CD4-positive, alpha-beta T cell treated with Interleukin-2 at 100 ng/mL for 4 hours (primary cell): Measurements from ENCODE around the gene SMAD7.

ENCODE experiments used
- DNase-seq: peaks from one replicate; pipeline ENCODE4 v3.0.0-alpha.2; 2020; ENCODE audit warnings: low spot score

Gene SMAD7

GRCh38 chr18:48986851-48987761 is 36.3 kb upstream of the SMAD7 start:
- DNase-seq, result no peak

GRCh38 chr18:48985161-48985560 is 34.4 kb upstream of the SMAD7 start:
- DNase-seq, result no peak

GRCh38 chr18:48983793-48984437 is 33.1 kb upstream of the SMAD7 start:
- DNase-seq, result no peak

- DNase-seq, result no peak
Measured at GRCh38 chr18:48982266-48982665, 31.5 kb upstream of the SMAD7 start.

- DNase-seq, result no peak
Measured at GRCh38 chr18:48979944-48980890, 29.5 kb upstream of the SMAD7 start.

- no peak for DNase-seq
Measured at GRCh38 chr18:48977914-48978313, 27.1 kb upstream of the SMAD7 start.

- DNase-seq, result peak; percentile 62
Measured at GRCh38 chr18:48975817-48976649, 25.3 kb upstream of the SMAD7 start.

- no peak for DNase-seq
Measured at GRCh38 chr18:48975120-48975816, 24.5 kb upstream of the SMAD7 start.

GRCh38 chr18:48974304-48975119 is 23.7 kb upstream of the SMAD7 start:
- no peak for DNase-seq

- no peak for DNase-seq
Measured at GRCh38 chr18:48973731-48974130, 23.0 kb upstream of the SMAD7 start.

GRCh38 chr18:48968412-48969215 is 17.8 kb upstream of the SMAD7 start:
- DNase-seq, result no peak

GRCh38 chr18:48967545-48967944 is 16.8 kb upstream of the SMAD7 start:
- DNase-seq, result no peak

- no peak for DNase-seq
Measured at GRCh38 chr18:48966523-48966922, 15.8 kb upstream of the SMAD7 start.

GRCh38 chr18:48963586-48964470 is 13.1 kb upstream of the SMAD7 start:
- no peak for DNase-seq

GRCh38 chr18:48962994-48963561 is 12.3 kb upstream of the SMAD7 start:
- DNase-seq, result no peak

GRCh38 chr18:48962252-48962993 is 11.7 kb upstream of the SMAD7 start:
- DNase-seq, result no peak

GRCh38 chr18:48961547-48961946 is 10.8 kb upstream of the SMAD7 start:
- no peak for DNase-seq
